PC-9 (cell line): ENCODE results near the gene ATF7IP. TPM values are rescaled to one million over a fixed set of nuclear protein-coding genes. Genes with fewer than 3 reads are reported as not detected.

Experiments used
- BruUV-seq: library from RNA; stranded (reverse); fragments of 400-500 nt; replicated peaks from 2 replicates; lab custom pipeline; 2021; lab: Mats Ljungman, UMichigan
- CTCF ChIA-PET: fragments of 300-600 bp; sonication (Branson Sonifier 250); formaldehyde crosslinking; loops from one replicate; lab custom pipeline; 2022; ENCODE audit warnings: antibody characterized with exemption; lab: Charles Lee
- POLR2A ChIA-PET: fragments of 300-600 bp; sonication (Branson Sonifier 250); formaldehyde crosslinking; loops from one replicate; lab custom pipeline; 2022; ENCODE audit warnings: antibody characterized with exemption; ENCODE audit not compliant: unreplicated experiment; lab: Charles Lee
- DNase-seq, 2 experiments: peaks; one replicate each; pipeline versions ENCODE4 v3.0.0 to v3.0.0-alpha.2; 2015 to 2022; ENCODE audit warnings: mixed read lengths in 1 of 2
- H2AFZ ChIP-seq: fragments of 200-600 bp; sonication (generic); 2 replicates; pipeline ENCODE4 v1.8.1; 2017; ENCODE audit warnings: antibody characterized with exemption
- H3F3A ChIP-seq: fragments of 200-600 bp; sonication (generic); 2 replicates; pipeline ENCODE4 v1.8.1; 2017; ENCODE audit warnings: antibody characterized with exemption, mild to moderate bottlenecking, low read depth; ENCODE audit not compliant: insufficient read depth
- H3K27ac ChIP-seq: fragments of 200-600 bp; sonication (generic); 2 replicates; pipeline ENCODE4 v1.6.1; 2016; ENCODE audit warnings: mixed run types
- H3K27me3 ChIP-seq: fragments of 200-600 bp; sonication (generic); 2 replicates; pipeline ENCODE4 v1.6.1; 2016; ENCODE audit warnings: low read depth, mixed run types; ENCODE audit not compliant: insufficient read depth
- H3K36me3 ChIP-seq: fragments of 200-600 bp; sonication (generic); 2 replicates; pipeline ENCODE4 v1.6.1; 2016; ENCODE audit warnings: low read depth, mixed run types
- H3K4me1 ChIP-seq: fragments of 200-600 bp; sonication (generic); replicated peaks from 2 replicates; pipeline ENCODE4 v1.6.1; 2016; ENCODE audit warnings: mixed run types; ENCODE audit not compliant: insufficient read depth
- H3K4me2 ChIP-seq: fragments of 200-600 bp; sonication (generic); 2 replicates; pipeline ENCODE4 v1.6.1; 2017; ENCODE audit warnings: mixed run types
- H3K4me3 ChIP-seq: fragments of 200-600 bp; sonication (generic); 2 replicates; pipeline ENCODE4 v1.6.1; 2016; ENCODE audit warnings: mixed run types
- H3K79me2 ChIP-seq: fragments of 200-600 bp; sonication (generic); 2 replicates; pipeline ENCODE4 v1.6.1; 2017; ENCODE audit warnings: low read depth, mixed run types
- H3K9me2 ChIP-seq: fragments of 200-600 bp; sonication (generic); 2 replicates; pipeline ENCODE4 v1.8.1; 2017; ENCODE audit warnings: mild to moderate bottlenecking; ENCODE audit not compliant: insufficient read depth
- H3K9me3 ChIP-seq: fragments of 200-600 bp; sonication (generic); 2 replicates; pipeline ENCODE4 v1.8.1; 2016; ENCODE audit warnings: low read depth; ENCODE audit not compliant: insufficient read depth
- H4K20me1 ChIP-seq: fragments of 200-600 bp; sonication (generic); 2 replicates; pipeline ENCODE4 v1.8.1; 2017; ENCODE audit not compliant: insufficient read depth
- EZH2 ChIP-seq: fragments of 200-600 bp; sonication (generic); IDR thresholded peaks from 2 replicates; pipeline ENCODE4 v1.8.0; 2017; ENCODE audit warnings: antibody characterized with exemption, low read depth
- intact Hi-C: fragments of 100-400 bp; cut with micrococcal nuclease; formaldehyde crosslinking; loops from one replicate; pipeline ENCODE4 v1.10.0; 2022; ENCODE audit not compliant: unreplicated experiment
- total RNA-seq: library from RNA; stranded (reverse); gene quantifications from 2 replicates; pipeline ENCODE4 v1.2.3, GENCODE V29; 2021
- TF ChIP-seq, protein P1 (sequence below): fragments of 200-600 bp; sonication (generic); conservative IDR thresholded peaks from 2 replicates; pipeline ENCODE4 v1.6.1; 2017; ENCODE audit warnings: mixed run types, antibody characterized with exemption, mild to moderate bottlenecking, moderate library complexity

ATF7IP gene
- total RNA-seq, 1 experiment from 2014 or later: 94.7 TPM

GRCh38 chr12:14482361-14482760 lies 116.9 kb downstream of the ATF7IP start:
- Histone ChIP-seq H3K4me2 (no peak overlapping the region), H3K79me2 (no peaks in the 10 kb centered on the region), H3K27me3 (no peaks in the 10 kb centered on the region), H3K9me2 (no peaks in the 10 kb centered on the region), H2AFZ (no peak overlapping the region), H3K4me1 (no peaks in the 10 kb centered on the region), H3K4me3 (no peak overlapping the region), H3F3A (no peaks in the 10 kb centered on the region), H4K20me1 (no peaks in the 10 kb centered on the region), H3K27ac (no peak overlapping the region), H3K9me3 (no peaks in the 10 kb centered on the region), H3K36me3 (peaks cover 30% of the 10 kb centered on the region)
- ChIA-PET POLR2A (no interaction called here), CTCF (no interaction called here)
- BruUV-seq: no TSS peak
- intact Hi-C loops: no loop called here
- TF ChIP-seq, protein P1, sequence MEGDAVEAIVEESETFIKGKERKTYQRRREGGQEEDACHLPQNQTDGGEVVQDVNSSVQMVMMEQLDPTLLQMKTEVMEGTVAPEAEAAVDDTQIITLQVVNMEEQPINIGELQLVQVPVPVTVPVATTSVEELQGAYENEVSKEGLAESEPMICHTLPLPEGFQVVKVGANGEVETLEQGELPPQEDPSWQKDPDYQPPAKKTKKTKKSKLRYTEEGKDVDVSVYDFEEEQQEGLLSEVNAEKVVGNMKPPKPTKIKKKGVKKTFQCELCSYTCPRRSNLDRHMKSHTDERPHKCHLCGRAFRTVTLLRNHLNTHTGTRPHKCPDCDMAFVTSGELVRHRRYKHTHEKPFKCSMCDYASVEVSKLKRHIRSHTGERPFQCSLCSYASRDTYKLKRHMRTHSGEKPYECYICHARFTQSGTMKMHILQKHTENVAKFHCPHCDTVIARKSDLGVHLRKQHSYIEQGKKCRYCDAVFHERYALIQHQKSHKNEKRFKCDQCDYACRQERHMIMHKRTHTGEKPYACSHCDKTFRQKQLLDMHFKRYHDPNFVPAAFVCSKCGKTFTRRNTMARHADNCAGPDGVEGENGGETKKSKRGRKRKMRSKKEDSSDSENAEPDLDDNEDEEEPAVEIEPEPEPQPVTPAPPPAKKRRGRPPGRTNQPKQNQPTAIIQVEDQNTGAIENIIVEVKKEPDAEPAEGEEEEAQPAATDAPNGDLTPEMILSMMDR: no peak
- TF ChIP-seq EZH2: no peak
- DNase-seq: no peak

GRCh38 chr12:14482886-14483285 lies 117.4 kb downstream of the ATF7IP start:
- ChIA-PET POLR2A (no interaction called here), CTCF (no interaction called here)
- Histone ChIP-seq H3K4me1 (no peaks in the 10 kb centered on the region), H3K79me2 (no peaks in the 10 kb centered on the region), H3K36me3 (peaks cover 29% of the 10 kb centered on the region), H3F3A (no peaks in the 10 kb centered on the region), H3K4me3 (no peak overlapping the region), H3K4me2 (no peak overlapping the region), H3K27me3 (no peaks in the 10 kb centered on the region), H2AFZ (no peak overlapping the region), H3K9me2 (no peaks in the 10 kb centered on the region), H4K20me1 (no peaks in the 10 kb centered on the region), H3K9me3 (no peaks in the 10 kb centered on the region), H3K27ac (no peak overlapping the region)
- TF ChIP-seq, protein P1: no peak
- no peak for TF ChIP-seq EZH2
- intact Hi-C loops: no loop called here
- no TSS peak for BruUV-seq
- no peak for DNase-seq

DNA sequence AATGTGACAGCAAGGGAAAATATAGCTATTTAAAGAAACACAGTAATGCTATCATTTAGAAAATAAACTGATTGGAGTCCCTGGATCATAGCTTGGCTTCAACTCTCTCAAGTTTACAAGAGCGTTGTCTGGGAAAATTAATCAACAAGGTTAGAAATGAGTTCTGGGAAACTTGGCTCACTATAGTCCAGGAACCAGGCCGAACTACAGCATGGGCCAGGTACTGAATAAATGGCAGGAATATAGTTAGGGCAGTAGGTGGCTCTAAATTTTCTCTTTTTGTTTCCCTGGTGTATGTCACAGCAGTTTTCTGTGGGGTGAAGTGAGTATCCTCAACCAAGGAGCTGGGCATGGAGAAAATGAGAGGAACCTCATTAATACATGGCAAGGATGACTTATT lies 129.8 kb downstream of the ATF7IP start:
- H4K20me1 ChIP-seq: no peaks in the 10 kb centered on the region; the same call in 1 of the 2 replicates
- ChIA-PET POLR2A (no interaction called here), CTCF (no interaction called here)
- no peak overlapping the region for H3K4me3 ChIP-seq
- H2AFZ ChIP-seq: no peak overlapping the region
- peaks cover 20% of the 10 kb centered on the region for H3K36me3 ChIP-seq
- TF ChIP-seq, protein P1: no peak
- no peak for TF ChIP-seq EZH2
- H3K4me1 ChIP-seq: no peaks in the 10 kb centered on the region
- H3F3A ChIP-seq: no peaks in the 10 kb centered on the region
- H3K9me2 ChIP-seq: no peaks in the 10 kb centered on the region
- no TSS peak for BruUV-seq
- no peaks in the 10 kb centered on the region for H3K9me3 ChIP-seq
- no peak for DNase-seq
- H3K4me2 ChIP-seq: no peak overlapping the region
- no peaks in the 10 kb centered on the region for H3K79me2 ChIP-seq
- intact Hi-C loops: no loop called here
- no peak overlapping the region for H3K27ac ChIP-seq
- no peaks in the 10 kb centered on the region for H3K27me3 ChIP-seq
